ENCODE results near the gene POU4F1. TPM values are rescaled to one million over a fixed set of nuclear protein-coding genes. Genes with fewer than 3 reads are reported as not detected.

The POU4F1 gene
- total and polyA plus RNA-seq, 4 donors: 1.6 to 16.8 (median 13.7) TPM

DNA sequence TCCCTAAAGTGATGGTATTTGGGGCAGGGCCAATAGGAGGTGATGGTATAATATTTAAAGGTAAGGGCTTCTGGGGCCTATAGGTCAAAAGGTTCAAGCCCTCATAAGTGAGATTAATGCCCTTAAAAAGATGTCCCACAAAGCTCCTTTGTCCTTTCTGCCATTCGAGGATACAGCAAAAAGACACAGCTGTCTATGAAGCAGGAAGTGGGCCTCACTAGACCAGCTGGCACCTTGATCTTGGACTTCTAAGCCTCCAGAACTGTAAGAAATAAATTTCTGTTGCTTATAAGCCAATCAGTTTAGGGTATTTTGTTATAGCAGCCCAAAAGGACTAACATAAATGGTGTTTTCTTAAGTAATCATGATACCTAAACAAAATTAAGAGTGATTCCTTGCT lies 27.2 kb upstream of the POU4F1 start:
- H3K27me3 ChIP-seq (ENCODE audit: control insufficient read depth, insufficient read depth, low read length): no peaks in the 10 kb centered on the region
- DNase-seq (ENCODE audit: low read depth in 4 of 6, low spot score in 6 of 6): no peak
- no peaks in the 10 kb centered on the region for H3K4me1 ChIP-seq (ENCODE audit: control insufficient read depth, insufficient read depth, low read length)
- H3K36me3 ChIP-seq (ENCODE audit: control insufficient read depth, insufficient read depth, low read length): no peaks in the 10 kb centered on the region
- H3K9me3 ChIP-seq (ENCODE audit: control insufficient read depth, insufficient read depth, low read length): no peaks in the 10 kb centered on the region
- H3K4me3 ChIP-seq (ENCODE audit: low read depth, low read length): no peak overlapping the region
- no peak overlapping the region for H3K27ac ChIP-seq (ENCODE audit: low read depth, low read length)
- WGBS (ENCODE audit: insufficient coverage): no CpG with 5 or more reads among the region's 1 CpG

DNA sequence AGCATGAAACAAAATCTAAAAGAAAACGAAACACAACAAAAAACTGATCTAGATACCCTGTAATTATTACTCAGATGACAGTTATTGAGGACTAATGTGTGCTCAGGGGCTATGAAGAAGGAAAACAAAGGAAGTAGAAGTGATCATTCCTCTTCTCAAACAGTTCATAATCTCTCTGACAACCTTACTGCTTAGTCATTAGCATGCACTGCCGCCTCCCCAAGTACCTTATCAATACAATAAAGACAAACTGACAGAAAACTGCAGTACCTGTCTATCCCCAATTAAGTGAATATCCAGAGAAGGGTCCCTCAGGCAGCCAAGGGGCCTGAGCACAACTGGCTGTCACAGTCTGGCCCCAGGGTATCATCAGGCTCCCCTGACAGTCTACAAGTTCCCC lies 22.0 kb upstream of the POU4F1 start:
- 86% methylated on average over 1 of the region's 2 CpGs for WGBS (ENCODE audit: insufficient coverage)
- no peaks in the 10 kb centered on the region for H3K27me3 ChIP-seq (ENCODE audit: control insufficient read depth, insufficient read depth, low read length)
- no peaks in the 10 kb centered on the region for H3K36me3 ChIP-seq (ENCODE audit: control insufficient read depth, insufficient read depth, low read length)
- no peaks in the 10 kb centered on the region for H3K4me1 ChIP-seq (ENCODE audit: control insufficient read depth, insufficient read depth, low read length)
- no peak for DNase-seq (ENCODE audit: low read depth in 4 of 6, low spot score in 6 of 6)
- H3K4me3 ChIP-seq (ENCODE audit: low read depth, low read length): no peak overlapping the region
- no peaks in the 10 kb centered on the region for H3K9me3 ChIP-seq (ENCODE audit: control insufficient read depth, insufficient read depth, low read length)
- no peak overlapping the region for H3K27ac ChIP-seq (ENCODE audit: low read depth, low read length)

DNA sequence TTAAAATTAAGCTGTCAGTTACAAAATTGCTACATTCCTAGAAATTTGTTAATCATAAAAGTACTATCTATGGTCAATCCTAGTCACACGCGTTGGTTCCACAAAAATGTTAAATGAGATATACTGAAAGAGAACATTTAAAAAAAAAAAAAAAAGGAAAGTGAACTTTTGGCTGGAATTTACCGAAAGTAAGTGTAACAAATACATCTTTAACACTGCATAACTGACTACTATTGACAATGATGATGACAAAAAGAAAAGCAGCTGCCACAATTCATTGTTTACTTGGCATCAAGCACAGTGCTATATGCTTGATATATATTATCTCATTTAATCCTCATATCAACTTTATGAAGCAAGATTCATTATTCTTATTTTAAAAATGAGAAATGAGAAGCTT lies 19.8 kb upstream of the POU4F1 start:
- Histone ChIP-seq H3K4me1 (ENCODE audit: control insufficient read depth, insufficient read depth, low read length) (no peaks in the 10 kb centered on the region), H3K9me3 (ENCODE audit: control insufficient read depth, insufficient read depth, low read length) (no peaks in the 10 kb centered on the region), H3K27ac (ENCODE audit: low read depth, low read length) (no peak overlapping the region), H3K36me3 (ENCODE audit: control insufficient read depth, insufficient read depth, low read length) (no peaks in the 10 kb centered on the region), H3K27me3 (ENCODE audit: control insufficient read depth, insufficient read depth, low read length) (no peaks in the 10 kb centered on the region), H3K4me3 (ENCODE audit: low read depth, low read length) (no peak overlapping the region)
- WGBS (ENCODE audit: insufficient coverage): no CpG with 5 or more reads among the region's 3 CpGs
- DNase-seq (ENCODE audit: low read depth in 4 of 6, low spot score in 6 of 6): no peak

DNA sequence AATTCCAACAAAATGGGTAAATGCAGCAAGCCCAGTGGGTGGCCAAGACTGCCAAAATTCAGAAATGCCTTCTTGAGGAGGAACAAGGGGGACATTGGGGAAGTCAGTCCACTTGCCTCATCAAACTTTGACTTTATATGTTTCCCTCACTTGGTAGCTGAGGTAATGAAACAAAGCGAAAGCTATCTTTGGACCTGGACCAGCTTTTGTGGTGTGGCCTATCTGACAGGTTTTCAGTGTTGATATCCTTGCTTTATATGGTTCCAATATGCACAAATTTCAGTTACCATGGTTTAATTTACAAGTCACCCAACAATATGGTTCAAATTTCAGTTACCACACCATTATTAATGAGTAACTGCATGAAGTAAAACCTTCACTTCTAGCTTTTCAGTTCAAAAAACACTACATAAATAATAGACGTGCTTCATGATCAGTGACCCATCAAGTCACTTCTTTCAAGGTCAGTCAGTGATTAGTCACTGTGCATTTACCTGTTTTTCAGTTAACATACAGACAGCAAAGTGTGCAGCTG lies 17.7 kb upstream of the POU4F1 start:
- Histone ChIP-seq H3K4me3 (ENCODE audit: low read depth, low read length) (no peak overlapping the region), H3K9me3 (ENCODE audit: control insufficient read depth, insufficient read depth, low read length) (no peaks in the 10 kb centered on the region), H3K27me3 (ENCODE audit: control insufficient read depth, insufficient read depth, low read length) (no peaks in the 10 kb centered on the region), H3K4me1 (ENCODE audit: control insufficient read depth, insufficient read depth, low read length) (no peaks in the 10 kb centered on the region), H3K27ac (ENCODE audit: low read depth, low read length) (no peak overlapping the region), H3K36me3 (ENCODE audit: control insufficient read depth, insufficient read depth, low read length) (no peaks in the 10 kb centered on the region)
- DNase-seq (ENCODE audit: low read depth in 4 of 6, low spot score in 6 of 6): no peak
- WGBS (ENCODE audit: insufficient coverage): 78% methylated on average over 1 of the region's 2 CpGs

DNA sequence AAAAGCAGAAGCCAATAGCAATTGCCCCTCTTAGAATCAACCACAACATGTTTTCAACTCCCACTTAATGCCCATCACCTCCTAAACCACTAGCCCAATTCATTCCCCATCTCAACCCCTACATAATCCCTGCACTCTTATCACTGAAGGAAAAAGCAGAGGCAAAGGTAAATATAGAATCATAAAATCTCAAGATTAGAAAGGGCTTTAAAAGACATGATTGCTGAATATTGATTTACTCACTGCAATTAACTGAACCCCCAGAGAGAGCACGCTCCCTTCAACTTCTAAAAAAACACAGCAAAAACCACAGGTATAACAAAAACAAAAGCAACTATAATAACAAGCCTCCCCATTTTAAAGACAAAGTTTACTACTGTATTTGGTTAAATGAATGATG lies 15.1 kb upstream of the POU4F1 start:
- no peak overlapping the region for H3K4me3 ChIP-seq (ENCODE audit: low read depth, low read length)
- no peaks in the 10 kb centered on the region for H3K27me3 ChIP-seq (ENCODE audit: control insufficient read depth, insufficient read depth, low read length)
- no peak overlapping the region for H3K27ac ChIP-seq (ENCODE audit: low read depth, low read length)
- no peaks in the 10 kb centered on the region for H3K9me3 ChIP-seq (ENCODE audit: control insufficient read depth, insufficient read depth, low read length)
- no CpG with 5 or more reads among the region's 1 CpG for WGBS (ENCODE audit: insufficient coverage)
- peaks cover 2% of the 10 kb centered on the region for H3K36me3 ChIP-seq (ENCODE audit: control insufficient read depth, insufficient read depth, low read length)
- no peaks in the 10 kb centered on the region for H3K4me1 ChIP-seq (ENCODE audit: control insufficient read depth, insufficient read depth, low read length)
- DNase-seq (ENCODE audit: low read depth in 4 of 6, low spot score in 6 of 6): no peak

DNA sequence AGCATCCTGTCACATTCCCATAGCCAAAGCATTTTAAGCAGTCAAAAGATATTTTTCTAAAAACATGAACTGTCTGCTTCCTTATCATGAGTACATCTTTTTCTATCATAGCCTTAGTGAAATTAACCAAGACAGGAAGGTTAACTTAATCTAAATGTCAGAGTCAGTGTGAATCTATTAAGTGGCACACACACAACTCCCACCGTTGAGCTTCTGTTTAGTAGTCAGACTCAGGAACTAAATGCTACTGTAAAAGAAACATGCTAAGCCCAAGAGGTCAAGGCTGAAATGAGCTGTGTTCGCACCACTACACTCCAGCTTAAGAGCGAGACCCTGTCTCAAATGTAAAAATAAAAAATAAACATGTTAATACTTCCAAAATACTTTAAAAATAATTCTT lies 7.7 kb upstream of the POU4F1 start:
- H3K27me3 ChIP-seq (ENCODE audit: control insufficient read depth, insufficient read depth, low read length): peaks cover 56% of the 10 kb centered on the region

DNA sequence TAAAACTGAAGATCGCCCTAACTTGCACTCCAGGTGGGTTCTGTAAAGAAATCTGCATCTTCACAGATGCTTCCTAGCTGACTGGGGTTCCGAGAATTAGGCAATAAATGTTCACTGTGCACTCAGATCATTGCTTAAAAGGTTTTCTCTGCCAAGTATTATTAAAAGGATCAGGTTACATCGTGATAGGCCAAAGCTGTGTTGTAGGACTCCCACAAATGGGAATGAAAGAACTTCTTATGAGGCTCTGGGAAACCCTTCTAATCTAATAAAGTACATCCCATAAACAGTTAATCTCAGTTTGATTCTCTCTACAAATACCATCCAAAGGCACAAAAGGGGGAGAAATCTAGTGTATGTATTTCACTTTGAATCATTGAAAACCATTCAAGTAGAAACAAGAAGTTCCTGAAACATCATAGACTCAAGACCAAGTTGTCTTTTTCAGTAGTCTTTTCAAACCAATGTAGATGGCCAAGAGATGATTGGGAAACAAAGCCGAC lies 7.1 kb upstream of the POU4F1 start:
- Histone ChIP-seq H3K9me3 (ENCODE audit: control insufficient read depth, insufficient read depth, low read length) (no peaks in the 10 kb centered on the region), H3K27ac (ENCODE audit: low read depth, low read length) (no peak overlapping the region), H3K36me3 (ENCODE audit: control insufficient read depth, insufficient read depth, low read length) (peaks cover 5% of the 10 kb centered on the region), H3K4me1 (ENCODE audit: control insufficient read depth, insufficient read depth, low read length) (peaks cover 27% of the 10 kb centered on the region), H3K4me3 (ENCODE audit: low read depth, low read length) (no peak overlapping the region), H3K27me3 (ENCODE audit: control insufficient read depth, insufficient read depth, low read length) (peaks cover 62% of the 10 kb centered on the region)
- WGBS (ENCODE audit: insufficient coverage): 57% methylated on average over 1 of the region's 4 CpGs
- DNase-seq (ENCODE audit: low read depth in 4 of 6, low spot score in 6 of 6): no peak

More for the DNA sequence above, 7.7 kb upstream of the POU4F1 start:
- H3K4me3 ChIP-seq (ENCODE audit: low read depth, low read length): no peak overlapping the region
- no peaks in the 10 kb centered on the region for H3K9me3 ChIP-seq (ENCODE audit: control insufficient read depth, insufficient read depth, low read length)
- H3K4me1 ChIP-seq (ENCODE audit: control insufficient read depth, insufficient read depth, low read length): peaks cover 27% of the 10 kb centered on the region
- peaks cover 5% of the 10 kb centered on the region for H3K36me3 ChIP-seq (ENCODE audit: control insufficient read depth, insufficient read depth, low read length)
- no CpG with 5 or more reads among the region's 3 CpGs for whole genome bisulfite sequencing (ENCODE audit: insufficient coverage)
- no peak for DNase-seq (ENCODE audit: low read depth in 4 of 6, low spot score in 6 of 6)
- H3K27ac ChIP-seq (ENCODE audit: low read depth, low read length): no peak overlapping the region

DNA sequence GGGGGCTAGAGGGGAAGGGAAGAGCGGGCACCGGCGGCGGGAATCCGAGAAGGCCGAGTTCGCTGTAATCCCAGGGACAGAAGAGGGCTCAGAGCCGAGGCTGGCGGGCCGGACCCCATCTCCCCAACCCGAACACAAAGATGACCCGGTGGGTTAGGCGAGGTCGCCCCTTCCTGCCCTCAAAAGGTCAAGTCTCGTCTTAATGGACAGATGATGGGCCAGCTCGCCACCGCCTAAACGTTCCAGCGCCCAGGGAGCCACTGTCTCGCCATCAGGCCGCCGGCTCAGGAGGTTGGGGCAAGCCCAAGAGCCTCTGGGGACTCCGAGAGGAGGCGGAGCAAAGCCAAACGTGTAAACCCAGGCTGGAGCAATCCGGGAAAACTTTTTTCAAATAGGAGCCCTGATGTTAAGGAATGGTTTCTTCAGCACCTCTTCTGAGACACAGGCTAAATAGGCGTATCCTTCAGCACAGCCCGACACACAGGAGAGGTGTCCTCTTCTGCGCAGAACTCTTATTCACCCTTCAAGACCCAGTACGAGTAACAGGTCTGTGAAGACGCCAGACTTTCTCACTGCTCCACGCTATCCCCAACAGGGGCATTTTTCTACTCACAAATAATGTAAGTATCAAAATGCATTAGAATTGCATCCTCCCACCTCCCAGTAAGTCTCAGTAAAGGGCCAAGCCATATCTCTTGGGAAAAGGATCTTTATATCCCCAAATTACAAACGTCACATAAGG lies 6.3 kb upstream of the POU4F1 start:
- 15% methylated on average over 30 of the region's 33 CpGs for WGBS (ENCODE audit: insufficient coverage)
- no peaks in the 10 kb centered on the region for H3K9me3 ChIP-seq (ENCODE audit: control insufficient read depth, insufficient read depth, low read length)
- peak overlapping the region; percentile 35 for H3K4me3 ChIP-seq (ENCODE audit: low read depth, low read length)
- H3K27ac ChIP-seq (ENCODE audit: low read depth, low read length): no peak overlapping the region
- H3K27me3 ChIP-seq (ENCODE audit: control insufficient read depth, insufficient read depth, low read length): peaks cover 70% of the 10 kb centered on the region
- peak in 1 of 6 donors; percentile 42 for DNase-seq (ENCODE audit: low read depth in 4 of 6, low spot score in 6 of 6)
- peaks cover 27% of the 10 kb centered on the region for H3K4me1 ChIP-seq (ENCODE audit: control insufficient read depth, insufficient read depth, low read length)
- H3K36me3 ChIP-seq (ENCODE audit: control insufficient read depth, insufficient read depth, low read length): peaks cover 5% of the 10 kb centered on the region

DNA sequence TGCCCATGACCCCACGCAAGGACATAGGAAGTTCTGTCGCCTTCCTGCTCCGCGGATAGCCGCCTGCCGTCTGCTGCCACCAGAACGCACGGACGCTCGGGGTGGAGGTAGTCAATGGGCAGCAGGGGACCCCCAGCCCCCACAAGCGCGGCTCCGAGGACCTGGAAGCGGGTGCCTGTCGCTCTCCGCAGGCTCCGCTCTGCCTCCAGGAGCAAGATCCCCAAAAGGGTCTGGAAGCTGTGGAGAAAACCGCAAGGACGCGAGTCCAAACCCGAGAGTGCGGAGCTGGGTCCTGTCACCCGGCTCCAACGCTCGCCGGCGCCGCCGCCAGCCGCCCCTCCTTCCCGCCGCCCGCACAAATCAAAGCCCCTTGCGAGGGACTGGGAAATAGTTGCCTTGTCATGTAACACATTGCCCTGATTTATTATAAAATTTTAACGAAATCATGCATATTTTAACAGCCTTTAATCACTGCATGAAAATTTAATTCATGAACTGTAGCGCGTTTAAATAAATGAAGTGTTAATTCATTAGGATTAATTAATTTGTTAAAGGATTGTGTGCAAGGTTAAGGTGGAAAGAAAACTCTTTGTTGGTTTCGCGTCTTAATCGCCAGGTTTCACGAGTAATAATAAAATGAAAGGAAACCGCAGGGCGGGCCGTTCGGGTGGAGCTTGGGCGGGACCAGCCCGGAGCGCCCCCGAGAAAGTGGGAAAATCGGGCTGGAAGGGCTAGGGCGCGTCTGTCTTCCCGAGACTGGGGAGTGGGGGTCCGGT lies 5.5 kb upstream of the POU4F1 start:
- Histone ChIP-seq H3K4me3 (ENCODE audit: low read depth, low read length) (peak overlapping the region; percentile 35), H3K4me1 (ENCODE audit: control insufficient read depth, insufficient read depth, low read length) (peaks cover 27% of the 10 kb centered on the region), H3K27ac (ENCODE audit: low read depth, low read length) (no peak overlapping the region), H3K27me3 (ENCODE audit: control insufficient read depth, insufficient read depth, low read length) (peaks cover 78% of the 10 kb centered on the region), H3K9me3 (ENCODE audit: control insufficient read depth, insufficient read depth, low read length) (no peaks in the 10 kb centered on the region), H3K36me3 (ENCODE audit: control insufficient read depth, insufficient read depth, low read length) (peaks cover 5% of the 10 kb centered on the region)
- peak in 2 of 6 donors; percentile 46 to 60 for DNase-seq (ENCODE audit: low read depth in 4 of 6, low spot score in 6 of 6)
- WGBS (ENCODE audit: insufficient coverage): 3% methylated on average over 50 of the region's 54 CpGs

Measured in spinal cord (tissue), 10 donors.